Astrocyte (in vitro differentiated cells and primary cell): ENCODE data around the gene MISP.

Source experiments
- EZH2 ChIP-seq: IDR thresholded peaks from 2 replicates; pipeline ENCODE4 v1.6.1; 2012; ENCODE audit warnings: mild to moderate bottlenecking, low read length, inconsistent platforms; ENCODE audit not compliant: insufficient read depth
- TF ChIP-seq, protein P1 (sequence below): IDR thresholded peaks from 2 replicates; pipeline ENCODE4 v1.5.1; 2011; ENCODE audit warnings: low read depth, mild to moderate bottlenecking, inconsistent platforms, low read length, moderate library complexity; ENCODE audit not compliant: insufficient read depth

DNA sequence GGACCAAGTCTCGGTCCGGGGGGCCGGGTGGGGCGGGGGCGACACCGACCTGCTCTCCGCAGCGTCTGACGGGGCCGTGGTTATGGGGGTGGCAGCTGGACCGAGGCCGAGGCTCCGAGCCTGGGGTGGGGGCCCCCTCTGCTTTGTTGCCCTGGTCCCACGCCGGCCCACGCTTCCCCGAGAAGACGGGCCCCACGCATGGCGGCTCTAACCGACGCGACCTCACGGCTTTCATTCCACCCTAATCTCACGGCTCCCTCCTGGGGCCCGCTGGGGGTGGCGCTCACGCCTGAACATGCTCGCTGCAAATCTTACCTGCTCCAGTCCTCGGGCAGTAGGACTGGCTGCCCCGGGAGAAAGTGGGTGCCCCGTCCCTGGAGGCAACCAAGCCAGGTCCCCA, 14.8 kb upstream of the MISP start:
- TF ChIP-seq, protein P1, sequence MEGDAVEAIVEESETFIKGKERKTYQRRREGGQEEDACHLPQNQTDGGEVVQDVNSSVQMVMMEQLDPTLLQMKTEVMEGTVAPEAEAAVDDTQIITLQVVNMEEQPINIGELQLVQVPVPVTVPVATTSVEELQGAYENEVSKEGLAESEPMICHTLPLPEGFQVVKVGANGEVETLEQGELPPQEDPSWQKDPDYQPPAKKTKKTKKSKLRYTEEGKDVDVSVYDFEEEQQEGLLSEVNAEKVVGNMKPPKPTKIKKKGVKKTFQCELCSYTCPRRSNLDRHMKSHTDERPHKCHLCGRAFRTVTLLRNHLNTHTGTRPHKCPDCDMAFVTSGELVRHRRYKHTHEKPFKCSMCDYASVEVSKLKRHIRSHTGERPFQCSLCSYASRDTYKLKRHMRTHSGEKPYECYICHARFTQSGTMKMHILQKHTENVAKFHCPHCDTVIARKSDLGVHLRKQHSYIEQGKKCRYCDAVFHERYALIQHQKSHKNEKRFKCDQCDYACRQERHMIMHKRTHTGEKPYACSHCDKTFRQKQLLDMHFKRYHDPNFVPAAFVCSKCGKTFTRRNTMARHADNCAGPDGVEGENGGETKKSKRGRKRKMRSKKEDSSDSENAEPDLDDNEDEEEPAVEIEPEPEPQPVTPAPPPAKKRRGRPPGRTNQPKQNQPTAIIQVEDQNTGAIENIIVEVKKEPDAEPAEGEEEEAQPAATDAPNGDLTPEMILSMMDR, result no peak
- no peak for TF ChIP-seq EZH2
